Activated T-cell treated with anti-CD3 and anti-CD28 coated beads for 4 hours (primary cell): ENCODE measurements around the gene EMILIN2.
A peak's percentile ranks its signal among the peaks of the same experiment; 100 is the strongest.
"Not testable (repeated sequence)": the region's sequence is repeated elsewhere in the genome, so short reads cannot be mapped to it uniquely, and the experiment has no call there.

Source experiments
- DNase-seq: peaks from one replicate; pipeline ENCODE4 v3.0.0-alpha.2; 2020

Gene EMILIN2

DNA sequence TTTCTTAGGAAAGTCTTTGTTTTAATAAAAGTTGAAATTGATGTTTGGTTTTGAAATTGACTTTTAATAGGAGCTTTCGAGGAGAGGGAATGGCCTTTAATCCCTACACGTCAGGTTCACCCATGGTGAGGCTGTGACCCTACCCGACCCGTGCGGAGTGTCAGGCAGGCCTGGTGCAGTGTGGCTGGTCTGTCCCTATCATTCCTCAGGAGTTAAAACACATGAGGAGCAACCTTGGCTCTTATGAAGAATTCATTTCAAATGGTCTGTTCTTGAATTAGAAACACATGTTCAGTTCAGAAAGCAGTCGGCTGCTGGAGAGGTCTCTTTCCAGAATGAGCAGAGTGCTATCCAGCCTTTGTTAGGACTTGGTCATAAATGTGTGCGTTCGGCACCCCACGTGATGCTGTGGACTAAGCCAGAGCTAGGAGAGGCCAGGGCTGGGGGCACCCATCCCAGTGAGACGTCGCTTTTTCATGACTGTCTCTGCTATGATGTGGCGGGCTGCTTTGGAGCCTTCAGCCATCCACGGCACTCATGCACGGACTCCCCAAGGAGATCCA lies 54.7 kb downstream of the EMILIN2 start:
- no peak for DNase-seq

DNA sequence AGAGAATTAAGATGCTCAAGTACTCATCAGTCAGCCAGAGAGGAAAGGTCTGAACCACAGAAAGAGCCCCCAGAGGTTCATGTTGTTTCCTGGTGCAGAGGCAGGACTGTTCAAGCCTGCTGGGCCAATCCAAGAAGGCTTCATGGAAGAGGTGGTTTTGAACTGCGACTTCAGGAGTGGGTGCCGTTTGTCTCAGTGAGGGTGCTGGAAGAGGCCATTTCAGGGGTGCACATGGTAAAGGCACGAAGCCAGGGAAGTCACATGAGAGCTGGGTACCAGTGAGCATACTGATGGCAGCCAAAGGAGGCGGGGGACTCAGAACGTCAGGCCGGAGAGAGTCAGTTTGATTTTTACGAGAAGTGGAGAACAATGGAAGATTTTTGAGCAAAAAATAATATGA lies 55.5 kb downstream of the EMILIN2 start:
- DNase-seq: no peak

DNA sequence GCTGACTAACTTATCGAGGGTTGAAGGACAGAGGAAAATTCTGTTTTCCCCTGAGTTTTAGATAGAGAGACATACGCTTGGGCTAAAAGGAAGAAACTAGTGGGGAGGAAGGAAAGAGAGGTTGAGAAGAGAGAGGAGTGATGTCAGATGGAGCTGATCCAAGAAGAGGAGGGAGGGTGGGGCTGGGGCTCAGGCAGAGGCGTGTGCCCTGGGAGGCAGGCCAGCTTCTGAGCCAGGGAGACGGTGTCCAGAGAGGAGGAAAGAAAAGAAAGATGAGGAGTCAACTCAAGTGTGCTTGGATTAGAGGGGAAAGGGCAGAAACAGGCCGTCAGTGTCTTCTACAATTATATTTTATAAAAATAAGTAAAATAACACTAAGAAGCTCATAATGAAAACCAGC lies 56.2 kb downstream of the EMILIN2 start:
- no peak for DNase-seq

DNA sequence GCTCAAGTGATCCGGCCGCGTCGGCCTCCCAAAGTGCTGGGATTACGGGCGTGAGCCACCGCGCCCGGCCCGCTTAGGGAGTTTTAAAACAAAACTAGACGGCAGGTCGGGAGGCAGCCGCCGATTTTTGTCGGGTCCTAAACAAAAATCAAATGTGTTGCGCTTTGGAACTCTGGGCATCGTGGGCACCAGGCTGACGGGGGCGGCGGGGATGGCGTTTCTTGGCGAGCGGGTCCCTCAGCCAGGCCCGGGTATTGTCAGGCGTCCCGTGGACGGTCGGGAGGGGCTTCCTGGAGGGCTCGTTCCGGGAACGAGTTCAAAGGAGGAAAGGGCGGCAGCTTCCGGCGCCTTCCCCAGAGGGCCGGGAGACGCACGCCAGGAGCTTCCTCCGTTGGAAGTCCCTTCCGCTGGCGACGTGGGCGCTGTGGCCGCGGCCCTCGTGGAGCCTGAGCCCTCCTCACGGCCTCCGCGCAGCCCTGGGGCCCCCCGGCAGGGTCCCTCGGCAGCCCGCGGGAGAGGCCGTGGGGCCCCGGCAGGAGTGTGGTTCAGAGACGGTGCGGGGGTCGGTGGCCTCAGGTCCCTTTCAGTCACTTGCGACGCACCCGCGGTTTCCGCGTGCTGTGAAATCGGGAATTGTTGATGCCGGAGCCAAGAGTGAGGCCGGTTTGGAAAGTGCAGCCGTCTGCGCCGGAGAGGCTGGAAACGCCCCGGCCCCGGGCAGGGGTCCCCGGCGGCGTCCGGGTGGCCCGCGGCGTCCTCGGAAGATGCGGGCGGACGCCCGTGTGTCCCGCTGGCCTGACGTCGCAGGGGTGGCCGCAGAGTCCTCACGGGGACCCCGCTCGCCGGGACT lies 59.3 kb downstream of the EMILIN2 start:
- peak; percentile 4 for DNase-seq

DNA sequence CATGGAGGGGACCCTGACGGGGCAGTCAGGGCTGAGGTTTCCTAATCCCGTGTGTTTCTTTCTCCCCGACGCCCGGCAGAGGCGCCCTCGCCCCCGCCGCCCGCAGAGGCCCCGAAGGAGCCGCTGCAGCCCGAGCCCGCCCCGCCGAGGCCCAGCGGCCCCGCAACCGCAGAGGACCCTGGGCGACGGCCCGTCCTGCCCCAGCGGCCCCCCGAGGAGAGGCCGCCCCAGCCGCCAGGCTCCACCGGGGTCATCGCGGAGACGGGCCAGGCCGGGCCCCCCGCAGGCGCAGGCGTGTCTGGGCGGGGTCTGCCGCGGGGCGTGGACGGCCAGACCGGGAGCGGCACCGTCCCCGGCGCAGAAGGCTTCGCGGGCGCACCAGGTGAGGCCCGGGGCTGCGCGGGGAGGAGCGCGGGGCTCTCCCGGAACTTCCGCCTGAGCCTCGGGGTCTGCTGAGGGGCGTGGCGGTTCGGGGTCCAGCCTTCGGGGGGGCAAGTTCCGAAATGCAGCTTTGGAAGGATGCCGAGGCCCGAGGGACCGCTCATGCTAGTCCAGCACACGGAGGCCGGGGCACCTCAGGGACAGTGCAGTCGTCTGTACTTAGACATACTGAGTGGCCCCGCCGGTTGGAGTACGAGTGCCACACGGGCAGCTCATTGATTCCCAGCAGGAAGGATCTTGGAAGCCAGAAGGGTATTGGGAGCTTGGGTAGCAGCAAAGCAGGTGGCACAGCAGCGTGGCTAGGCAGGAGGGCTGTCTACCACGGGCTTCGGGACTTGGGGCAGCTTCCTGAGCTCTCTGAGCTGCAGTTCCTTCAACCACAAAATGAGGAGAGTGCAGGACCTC lies 60.1 kb downstream of the EMILIN2 start:
- DNase-seq: peak; percentile 24

DNA sequence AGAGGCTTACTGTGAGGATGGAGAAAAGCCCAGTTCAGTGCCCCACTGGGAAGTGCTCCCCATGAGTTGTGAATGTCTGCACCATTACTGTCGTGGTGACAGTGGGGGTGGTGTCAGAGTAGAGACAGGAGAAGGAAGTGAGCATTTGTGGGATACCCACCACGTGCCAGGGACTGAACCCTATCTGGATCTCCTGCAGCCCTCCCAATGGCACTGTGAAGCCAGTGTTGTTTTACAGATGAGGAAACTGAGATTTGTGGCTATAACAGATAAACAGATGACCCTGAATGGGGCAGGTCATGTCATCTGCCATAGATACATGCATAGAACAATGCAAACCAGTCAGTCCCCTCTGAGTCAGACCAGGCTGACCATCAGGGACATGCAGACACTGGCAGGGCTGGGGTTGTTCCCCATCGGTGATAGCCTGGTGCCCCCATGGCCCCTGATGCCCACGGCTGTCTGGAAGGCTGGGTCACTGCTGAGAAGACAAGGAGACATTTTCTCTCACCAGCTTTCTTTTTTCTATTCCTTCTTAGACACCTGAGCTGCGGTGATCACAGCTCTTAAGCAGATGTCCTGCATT lies 60.8 kb downstream of the EMILIN2 start:
- DNase-seq: no peak

DNA sequence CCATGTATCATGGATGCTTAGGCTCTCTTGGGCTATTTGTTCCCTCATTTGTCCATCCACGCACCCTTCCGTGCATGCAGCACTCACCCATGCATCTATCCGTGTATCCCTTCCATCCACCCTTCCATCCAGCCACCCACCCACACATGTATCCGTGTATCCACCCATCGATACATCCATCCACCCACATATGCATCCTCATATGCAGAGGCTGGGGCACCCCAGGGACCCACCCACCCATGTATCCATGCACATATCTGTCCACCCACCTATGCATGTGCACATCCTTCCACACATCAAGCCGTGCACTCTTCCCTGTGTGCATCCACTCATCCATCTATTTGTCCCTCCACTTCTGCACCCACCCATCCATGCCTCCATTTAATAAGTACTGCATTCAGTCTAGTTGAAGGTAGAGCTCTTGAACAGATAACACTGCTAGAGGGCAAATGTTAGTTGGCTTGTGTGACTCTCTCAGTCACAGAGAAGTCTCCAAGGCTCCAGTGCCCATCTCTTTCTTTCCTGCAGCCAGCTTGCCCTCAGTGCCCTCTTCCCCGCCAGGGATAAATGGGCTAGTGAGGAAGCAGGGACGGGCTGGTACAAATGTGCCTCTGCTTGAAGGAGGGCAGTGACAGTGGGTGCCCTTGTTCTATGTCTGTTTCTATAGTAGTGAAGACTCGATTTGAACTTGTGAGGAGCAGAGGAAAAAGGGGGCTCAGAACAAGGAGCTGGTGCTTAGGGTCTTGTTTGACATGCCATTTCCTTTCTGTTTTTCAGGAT lies 61.5 kb downstream of the EMILIN2 start:
- DNase-seq: no peak

DNA sequence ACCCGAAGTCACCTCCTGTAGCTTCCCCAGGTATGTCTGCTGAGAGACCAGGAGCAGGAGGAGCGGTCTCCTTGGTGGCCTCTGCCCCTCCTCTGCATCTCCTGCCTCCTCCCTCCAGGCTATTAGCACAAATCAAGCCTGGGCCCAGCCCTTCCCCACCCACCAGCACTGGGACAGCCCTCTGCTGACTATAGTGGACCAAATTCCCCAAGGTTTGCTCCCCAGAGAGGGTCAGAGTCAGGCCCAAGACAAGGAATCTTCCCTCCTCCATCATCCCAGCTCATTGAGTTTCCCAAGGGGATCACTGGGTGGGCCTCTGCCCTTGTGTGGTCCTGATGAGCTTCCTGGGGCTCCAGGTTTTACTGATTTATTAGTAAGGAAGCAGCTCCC lies 62.1 kb downstream of the EMILIN2 start:
- no peak for DNase-seq

DNA sequence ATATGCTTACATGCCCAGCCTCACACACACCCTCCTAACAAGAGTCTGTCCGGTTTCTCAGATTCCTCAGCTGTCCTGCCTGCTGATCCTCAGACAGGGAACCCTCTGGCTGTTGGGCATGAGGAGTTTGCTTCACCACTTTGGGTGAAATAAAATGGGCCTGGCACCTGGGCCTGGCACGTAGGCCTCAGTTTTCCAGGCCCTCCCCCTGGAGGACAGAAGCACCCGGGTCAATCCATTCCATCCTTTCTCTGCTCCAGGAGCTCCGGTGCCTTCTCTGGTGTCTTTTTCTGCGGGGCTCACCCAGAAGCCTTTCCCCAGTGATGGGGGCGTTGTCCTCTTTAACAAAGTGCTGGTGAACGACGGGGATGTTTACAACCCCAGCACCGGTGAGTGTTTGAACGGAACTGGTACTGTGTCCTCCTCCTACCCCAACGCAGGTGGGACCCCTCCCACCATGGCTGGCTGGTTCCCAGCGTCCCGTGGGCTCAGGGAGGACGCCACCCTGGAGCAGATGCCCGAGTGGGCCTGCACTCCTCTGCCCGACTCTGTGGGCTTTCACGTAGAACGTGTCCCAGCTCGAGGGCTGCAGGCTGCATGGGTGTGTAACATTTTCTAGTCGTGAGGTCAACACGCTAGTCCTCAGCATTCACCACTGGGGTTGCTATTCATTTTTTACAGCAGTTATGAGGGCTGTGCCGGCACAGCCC lies 62.8 kb downstream of the EMILIN2 start:
- no peak for DNase-seq

DNA sequence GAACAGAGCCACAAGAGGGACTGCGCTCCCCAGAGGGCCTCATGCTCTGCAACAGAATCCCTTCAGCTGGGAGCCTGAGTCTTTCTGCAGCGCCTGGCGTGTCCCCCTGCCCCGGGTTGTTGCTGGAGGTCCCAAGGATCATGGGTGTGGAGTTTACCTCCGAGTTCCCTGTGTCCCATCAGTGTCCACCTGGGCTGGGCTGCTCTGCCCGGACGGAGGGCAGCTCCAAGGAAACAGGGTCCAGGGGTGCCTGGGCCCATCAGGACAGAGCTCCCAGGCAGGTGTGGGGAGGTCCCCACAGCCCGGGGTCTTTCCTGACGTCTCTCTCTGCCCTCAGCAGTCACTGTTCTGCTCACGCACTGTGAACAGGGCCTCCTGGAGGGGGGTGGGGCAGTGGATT lies 63.5 kb downstream of the EMILIN2 start:
- DNase-seq: no peak

DNA sequence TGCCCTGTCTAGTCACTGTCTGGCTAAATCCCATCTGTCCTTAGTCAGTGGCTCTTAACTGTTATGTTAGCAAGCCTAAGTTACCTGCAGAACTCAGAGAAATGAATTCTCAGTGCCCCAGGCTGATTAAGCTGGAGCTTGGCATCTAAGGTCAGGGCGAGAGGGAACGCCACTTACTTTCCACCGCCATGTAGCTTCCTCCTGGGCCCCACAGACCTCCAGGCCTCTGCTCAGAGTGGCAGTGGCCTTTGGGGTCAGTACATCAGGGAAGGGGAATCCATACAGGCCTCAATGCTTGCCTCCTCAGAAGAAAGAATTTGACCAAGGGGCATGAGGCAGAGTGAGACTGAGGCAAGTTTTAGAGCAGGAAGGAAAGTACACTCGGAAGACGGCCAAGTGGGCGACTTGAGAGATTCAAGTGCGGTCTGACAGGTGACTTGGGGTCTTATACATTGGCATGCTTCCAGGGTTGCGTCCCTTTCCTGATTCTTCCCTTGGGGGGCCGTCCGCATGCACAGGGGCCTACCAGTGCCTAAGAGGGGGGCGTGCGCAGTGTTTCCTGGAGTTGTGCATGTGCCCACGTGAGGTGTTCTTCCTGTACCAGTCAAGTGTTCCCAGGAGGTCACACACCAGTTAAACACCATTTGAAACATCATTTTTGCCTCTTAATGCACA lies 64.1 kb downstream of the EMILIN2 start:
- DNase-seq: no peak

DNA sequence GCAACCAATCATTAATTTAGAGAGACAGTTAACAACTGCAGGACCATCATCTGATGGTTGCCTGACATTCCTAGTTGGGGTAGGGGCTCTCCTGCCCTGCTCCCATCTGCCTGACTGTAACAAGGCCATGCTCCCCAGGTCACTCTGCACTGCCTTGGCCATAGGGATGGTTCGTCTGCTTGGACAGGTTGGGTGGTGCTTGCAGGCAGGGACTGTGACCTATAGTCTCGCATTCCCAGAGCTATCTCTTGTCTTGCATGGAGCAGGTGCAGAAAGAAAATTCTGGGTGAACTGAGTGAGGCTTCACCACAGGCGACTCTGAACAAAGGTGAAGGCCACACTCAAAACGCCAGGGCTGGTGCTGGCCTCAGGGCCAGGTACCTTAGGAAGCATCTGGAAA lies 64.7 kb downstream of the EMILIN2 start:
- DNase-seq: no peak

DNA sequence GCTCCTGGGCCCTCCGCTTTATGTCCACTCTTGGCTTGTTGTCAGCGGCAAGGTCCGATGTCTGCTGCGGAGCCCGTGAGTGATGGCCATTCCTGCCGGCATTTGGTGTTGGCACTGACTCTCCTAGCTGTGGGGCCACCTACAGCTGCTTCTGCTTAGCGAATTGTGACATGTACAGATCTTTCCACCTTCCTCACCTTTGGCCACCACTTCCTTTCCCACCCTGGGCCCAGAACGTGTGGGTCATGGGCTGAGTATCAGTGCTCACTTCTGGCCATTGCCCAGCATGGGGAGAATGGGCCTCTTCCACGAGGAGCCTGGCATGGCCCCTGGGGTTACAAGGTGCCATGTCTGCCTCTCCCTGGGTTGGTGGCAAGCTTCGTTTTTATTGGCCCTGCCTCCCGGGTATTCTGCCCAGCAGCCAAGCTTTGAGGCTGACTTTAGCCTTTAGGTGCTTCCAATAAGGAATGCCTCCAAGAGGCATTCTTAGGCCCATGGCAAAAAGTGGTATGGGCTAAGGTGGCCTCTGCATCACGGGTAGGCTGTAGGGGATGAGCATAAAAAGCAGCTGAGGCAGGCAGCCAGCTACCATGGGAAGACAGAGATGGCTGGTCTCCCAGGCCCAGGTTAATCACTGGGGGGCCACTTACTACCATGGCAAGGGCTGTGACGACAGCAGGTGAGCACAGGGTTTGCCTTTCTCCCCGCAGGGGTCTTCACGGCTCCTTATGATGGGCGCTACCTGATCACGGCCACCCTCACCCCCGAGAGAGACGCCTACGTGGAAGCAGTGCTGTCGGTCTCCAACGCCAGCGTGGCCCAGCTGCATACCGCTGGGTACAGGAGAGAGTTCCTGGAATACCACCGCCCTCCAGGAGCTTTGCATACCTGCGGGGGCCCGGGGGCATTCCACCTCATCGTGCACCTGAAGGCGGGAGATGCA lies 65.8 kb downstream of the EMILIN2 start:
- DNase-seq: no peak

DNA sequence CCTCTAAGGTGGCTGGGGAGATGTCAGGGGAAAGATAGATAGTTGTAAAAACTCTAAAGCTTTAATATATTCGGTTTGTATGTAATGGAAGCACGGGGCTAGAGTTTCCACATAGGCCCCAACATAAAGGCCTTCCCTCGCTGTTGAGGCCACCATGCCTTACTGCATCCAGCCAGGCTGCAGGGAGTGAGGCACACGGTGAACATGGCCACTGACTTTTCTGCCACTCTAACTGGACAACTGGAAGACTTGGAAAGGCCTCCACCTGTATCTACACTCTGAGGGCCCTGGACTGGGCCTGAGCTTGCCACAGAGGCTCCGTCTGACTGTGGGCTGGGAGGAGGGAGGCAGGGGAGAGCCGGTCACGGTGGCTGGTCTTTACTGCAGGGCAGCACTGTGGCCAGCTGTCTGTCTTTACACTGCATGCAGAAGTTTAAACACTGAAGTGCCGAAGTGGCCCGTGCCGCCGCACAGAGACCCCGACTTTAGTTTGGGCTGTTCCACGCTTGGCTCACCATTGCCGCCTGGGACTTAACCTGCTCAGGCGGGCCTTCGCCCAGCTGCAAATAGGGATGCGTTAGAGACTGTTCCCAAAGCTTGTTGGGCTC lies 66.7 kb downstream of the EMILIN2 start:
- no peak for DNase-seq

DNA sequence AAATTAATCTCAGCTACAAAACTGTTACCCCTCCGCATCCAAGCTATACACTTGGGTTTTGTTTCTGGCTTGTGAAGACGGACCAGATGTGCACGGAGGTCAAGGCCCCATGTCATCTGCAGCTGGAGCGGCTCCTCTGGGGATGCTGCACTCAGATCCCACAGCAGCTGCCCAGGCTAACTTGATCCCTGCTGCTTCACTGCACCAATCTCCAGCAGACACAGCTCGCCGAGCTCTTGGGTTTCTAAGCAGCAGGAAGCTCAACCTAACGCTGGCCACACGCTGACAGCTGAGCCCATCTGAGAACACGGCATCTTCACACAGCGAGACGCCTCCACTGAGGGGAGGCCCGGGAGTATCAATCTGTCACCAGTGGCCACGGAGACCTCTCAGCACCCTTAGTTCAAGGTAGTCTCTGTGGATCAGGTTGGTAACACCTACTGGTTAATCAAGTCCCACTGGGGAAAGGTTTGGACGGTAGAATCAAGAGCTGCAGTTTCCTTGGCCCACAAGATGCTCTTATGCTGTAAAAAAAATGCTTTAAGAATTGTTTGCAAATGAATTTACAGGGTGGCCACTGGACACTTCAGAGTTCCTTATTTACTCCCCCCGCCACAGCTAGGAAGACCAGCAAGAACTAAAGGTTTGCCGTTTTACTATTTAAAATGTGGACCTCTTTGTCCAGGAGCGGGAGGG lies 67.5 kb downstream of the EMILIN2 start:
- no peak for DNase-seq

DNA sequence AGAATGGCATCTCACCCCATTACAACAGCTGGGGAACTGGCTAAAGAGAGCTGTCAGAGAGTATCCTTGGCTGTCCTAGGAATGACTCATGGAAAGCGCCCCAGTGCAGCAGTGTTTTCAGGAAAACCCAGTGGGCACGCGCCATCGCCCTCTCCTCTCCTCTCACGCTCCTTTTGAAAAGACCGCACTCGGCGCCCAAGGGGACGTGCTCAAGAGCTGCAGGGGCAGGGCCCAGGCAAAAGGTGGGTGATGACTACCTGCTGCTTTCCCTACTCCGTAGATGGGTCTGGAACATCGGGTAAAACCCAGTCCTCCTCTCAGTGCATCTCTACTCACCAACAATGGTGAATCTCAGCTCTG lies 68.1 kb downstream of the EMILIN2 start:
- DNase-seq: no peak

DNA sequence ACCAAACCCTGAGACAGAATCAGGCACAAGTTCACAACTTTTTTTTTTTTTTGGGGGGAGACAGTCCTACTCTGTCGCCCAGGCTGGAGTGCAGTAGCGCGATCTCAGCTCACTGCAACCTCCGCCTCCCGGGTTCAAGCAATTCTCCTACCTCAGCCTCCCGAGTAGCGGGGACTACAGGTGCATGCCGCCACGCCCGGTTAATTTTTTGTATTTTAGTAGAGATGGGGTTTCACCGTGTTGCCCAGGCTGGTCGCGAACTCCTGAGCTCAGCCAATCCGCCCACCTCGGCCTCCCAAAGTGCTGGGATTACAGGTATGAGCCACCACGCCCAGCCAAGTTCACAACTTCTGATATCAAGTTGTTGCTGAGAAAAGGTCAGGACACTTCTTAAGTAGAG lies 68.7 kb downstream of the EMILIN2 start:
- not testable (repeated sequence) for DNase-seq

DNA sequence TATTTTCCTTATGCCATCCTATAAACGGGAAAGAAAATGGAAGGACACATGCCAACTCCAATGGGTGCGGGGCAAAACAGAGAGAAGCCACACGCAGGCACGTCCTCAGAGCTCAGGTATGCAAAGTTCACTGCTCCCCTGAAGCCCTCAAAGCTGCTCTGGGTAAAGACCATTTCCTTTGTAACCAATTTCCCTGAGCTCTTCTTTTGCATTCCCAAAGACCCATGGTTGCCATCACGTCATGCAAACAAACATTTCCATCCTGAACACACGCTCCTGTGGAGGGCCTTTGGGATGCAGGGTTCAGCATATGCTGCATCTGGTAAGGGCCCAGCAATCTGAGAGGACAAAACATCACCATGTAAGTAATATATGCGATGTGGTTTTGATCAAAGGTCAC lies 69.4 kb downstream of the EMILIN2 start:
- no peak for DNase-seq
